Measurements from ENCODE around the gene COL11A1. TPM values are rescaled to one million over a fixed set of nuclear protein-coding genes. Genes with fewer than 3 reads are reported as not detected.
"Not testable (repeated sequence)": the region's sequence is repeated elsewhere in the genome, so short reads cannot be mapped to it uniquely, and the experiment has no call there.

Gene COL11A1
- total RNA-seq, 1 donor from 2014 or later: 0.42 TPM

GRCh38 chr1:103101399-103101798, 6.9 kb downstream of the COL11A1 start:
- DNase-seq (no peak), ATAC-seq (no peak)
- intact Hi-C loops (cut with micrococcal nuclease): no loop called here

GRCh38 chr1:103089221-103089620, 19.1 kb downstream of the COL11A1 start:
- intact Hi-C loops (cut with micrococcal nuclease): no loop called here
- DNase-seq (no peak), ATAC-seq (no peak)

GRCh38 chr1:103087256-103087655, 21.1 kb downstream of the COL11A1 start:
- ATAC-seq (no peak), DNase-seq (no peak)
- intact Hi-C loops (cut with micrococcal nuclease): no loop called here

GRCh38 chr1:103084181-103084580, 24.1 kb downstream of the COL11A1 start:
- no peak for ATAC-seq
- DNase-seq: no peak
- intact Hi-C loops (cut with micrococcal nuclease): no loop called here

- intact Hi-C loops (cut with micrococcal nuclease): no loop called here
- ATAC-seq (no peak), DNase-seq (no peak)
These were observed 32.9 kb downstream of the COL11A1 start for GRCh38 chr1:103075316-103076000.

- ATAC-seq (no peak), DNase-seq (no peak)
- intact Hi-C loops (cut with micrococcal nuclease): no loop called here
These were observed 34.1 kb downstream of the COL11A1 start for GRCh38 chr1:103074224-103074623.

GRCh38 chr1:103069201-103069600, 39.1 kb downstream of the COL11A1 start:
- DNase-seq (no peak), ATAC-seq (no peak)
- intact Hi-C loops (cut with micrococcal nuclease): no loop called here

- no peak for DNase-seq
- intact Hi-C loops (cut with micrococcal nuclease): no loop called here
- ATAC-seq: no peak
These were observed 44.4 kb downstream of the COL11A1 start for GRCh38 chr1:103063921-103064320.

- intact Hi-C loops (cut with micrococcal nuclease): no loop called here
- ATAC-seq (no peak), DNase-seq (no peak)
These were observed 49.9 kb downstream of the COL11A1 start for GRCh38 chr1:103058391-103058790.

GRCh38 chr1:103056423-103056822, 51.9 kb downstream of the COL11A1 start:
- intact Hi-C loops (cut with micrococcal nuclease): no loop called here

GRCh38 chr1:103028110-103028509, 80.2 kb downstream of the COL11A1 start:
- DNase-seq; ATAC-seq; intact Hi-C loops (cut with micrococcal nuclease): not testable (repeated sequence)

More at GRCh38 chr1:103056423-103056822, 51.9 kb downstream of the COL11A1 start:
- no peak for DNase-seq
- no peak for ATAC-seq

GRCh38 chr1:103025858-103026409, 82.4 kb downstream of the COL11A1 start:
- no peak for ATAC-seq
- no peak for DNase-seq
- intact Hi-C loops (cut with micrococcal nuclease): no loop called here

GRCh38 chr1:103024051-103024450, 84.3 kb downstream of the COL11A1 start:
- intact Hi-C loops (cut with micrococcal nuclease): no loop called here
- ATAC-seq (no peak), DNase-seq (no peak)

- ATAC-seq (no peak), DNase-seq (no peak)
- intact Hi-C loops (cut with micrococcal nuclease): no loop called here
These were observed 106.3 kb downstream of the COL11A1 start for GRCh38 chr1:103002005-103002404.

- ATAC-seq: no peak
- intact Hi-C loops (cut with micrococcal nuclease): no loop called here
- DNase-seq: no peak
These were observed 129.4 kb downstream of the COL11A1 start for GRCh38 chr1:102978874-102979273.

- intact Hi-C loops (cut with micrococcal nuclease): no loop called here
- DNase-seq (no peak), ATAC-seq (no peak)
These were observed 131.0 kb downstream of the COL11A1 start for GRCh38 chr1:102977292-102977691.

GRCh38 chr1:102970496-102971078, 137.7 kb downstream of the COL11A1 start:
- no peak for DNase-seq
- intact Hi-C loops (cut with micrococcal nuclease): no loop called here
- no peak for ATAC-seq

GRCh38 chr1:102967786-102968185, 140.5 kb downstream of the COL11A1 start:
- intact Hi-C loops (cut with micrococcal nuclease): no loop called here
- DNase-seq (no peak), ATAC-seq (no peak)

GRCh38 chr1:102961549-102961948, 146.8 kb downstream of the COL11A1 start:
- no peak for ATAC-seq
- intact Hi-C loops (cut with micrococcal nuclease): no loop called here
- no peak for DNase-seq

- ATAC-seq (no peak), DNase-seq (no peak)
- intact Hi-C loops (cut with micrococcal nuclease): no loop called here
These were observed 153.7 kb downstream of the COL11A1 start for GRCh38 chr1:102954576-102954975.

- intact Hi-C loops (cut with micrococcal nuclease): no loop called here
- DNase-seq (no peak), ATAC-seq (no peak)
These were observed 155.9 kb downstream of the COL11A1 start for GRCh38 chr1:102952400-102952799.

Measured in left ventricle myocardium superior (tissue), 1 donor.